Measurements from ENCODE around the gene YTHDC1. TPM values are rescaled to one million over a fixed set of nuclear protein-coding genes. Genes with fewer than 3 reads are reported as not detected.

Gene YTHDC1
- total and polyA plus RNA-seq, 5 donors from 2014 or later = 24.6 to 328 (median 29.5) TPM

GRCh38 chr4:68338625-68339024 is 11.3 kb downstream of the YTHDC1 start:
- Histone ChIP-seq H3K9me3 (ENCODE audit: control insufficient read depth in 2 of 2, low read length in 2 of 2) (no peaks in the 10 kb centered on the region), H3K27me3 (ENCODE audit: control insufficient read depth, insufficient read depth, low read length) (no peaks in the 10 kb centered on the region), H3K4me1 (ENCODE audit: control insufficient read depth, insufficient read depth, low read length, poor library complexity, severe bottlenecking) (peaks cover 50% of the 10 kb centered on the region), H3K36me3 (ENCODE audit: control insufficient read depth, insufficient read depth, low read length) (peaks cover 51% of the 10 kb centered on the region), H3K4me3 (ENCODE audit: low read depth, low read length) (peak overlapping the region; percentile 39), H3K27ac (ENCODE audit: insufficient read depth, low read length, poor library complexity, severe bottlenecking) (no peak overlapping the region)
- Mint-ChIP-seq H3K4me3 (peak overlapping the region in 2 of 4 donors; percentile 42 to 59), H3K27me3 (no peaks in the 10 kb centered on the region), H3K4me1 (peaks cover 51 to 80% (median 60%) of the 10 kb centered on the region in 4 donors), H3K9me3 (no peaks in the 10 kb centered on the region), H3K27ac (peak overlapping the region in 1 of 3 donors; percentile 32), H3K36me3 (peaks cover 38% of the 10 kb centered on the region)
- ATAC-seq (ENCODE audit: low read depth in 2 of 2) (no peak), DNase-seq (no peak)

- H3K9me3 Mint-ChIP-seq = no peaks in the 10 kb centered on the region
- no peak overlapping the region for H3K4me3 Mint-ChIP-seq
- no peaks in the 10 kb centered on the region for H3K27me3 Mint-ChIP-seq
- peaks cover 59 to 77% (median 66%) of the 10 kb centered on the region in 4 donors for H3K4me1 Mint-ChIP-seq
- ATAC-seq (ENCODE audit: low read depth in 2 of 2) (no peak), DNase-seq (no peak)
- Histone ChIP-seq H3K4me1 (ENCODE audit: control insufficient read depth, insufficient read depth, low read length, poor library complexity, severe bottlenecking) (peaks cover 42% of the 10 kb centered on the region), H3K36me3 (ENCODE audit: control insufficient read depth, insufficient read depth, low read length) (peaks cover 62% of the 10 kb centered on the region), H3K27me3 (ENCODE audit: control insufficient read depth, insufficient read depth, low read length) (no peaks in the 10 kb centered on the region), H3K9me3 (ENCODE audit: control insufficient read depth in 2 of 2, low read length in 2 of 2) (no peaks in the 10 kb centered on the region), H3K4me3 (ENCODE audit: low read depth, low read length) (no peak overlapping the region), H3K27ac (ENCODE audit: insufficient read depth, low read length, poor library complexity, severe bottlenecking) (no peak overlapping the region)
- H3K27ac Mint-ChIP-seq = peak overlapping the region in 2 of 3 donors; percentile 23 to 54
- peaks cover 49% of the 10 kb centered on the region for H3K36me3 Mint-ChIP-seq
Observed at GRCh38 chr4:68337522-68337921, 12.4 kb downstream of the YTHDC1 start.

- Mint-ChIP-seq H3K9me3 (no peaks in the 10 kb centered on the region), H3K4me1 (peaks cover 60 to 78% (median 67%) of the 10 kb centered on the region in 4 donors), H3K27ac (peak overlapping the region in 2 of 3 donors; percentile 23 to 54), H3K4me3 (no peak overlapping the region), H3K36me3 (peaks cover 51% of the 10 kb centered on the region), H3K27me3 (no peaks in the 10 kb centered on the region)
- ATAC-seq (ENCODE audit: low read depth in 2 of 2) = no peak
- DNase-seq = no peak
- Histone ChIP-seq H3K4me3 (ENCODE audit: low read depth, low read length) (no peak overlapping the region), H3K36me3 (ENCODE audit: control insufficient read depth, insufficient read depth, low read length) (peaks cover 64% of the 10 kb centered on the region), H3K9me3 (ENCODE audit: control insufficient read depth in 2 of 2, low read length in 2 of 2) (no peaks in the 10 kb centered on the region), H3K4me1 (ENCODE audit: control insufficient read depth, insufficient read depth, low read length, poor library complexity, severe bottlenecking) (peaks cover 37% of the 10 kb centered on the region), H3K27ac (ENCODE audit: insufficient read depth, low read length, poor library complexity, severe bottlenecking) (no peak overlapping the region), H3K27me3 (ENCODE audit: control insufficient read depth, insufficient read depth, low read length) (no peaks in the 10 kb centered on the region)
Observed at GRCh38 chr4:68337004-68337403, 12.9 kb downstream of the YTHDC1 start.

GRCh38 chr4:68336530-68336929 is 13.4 kb downstream of the YTHDC1 start:
- peaks cover 66% of the 10 kb centered on the region for H3K36me3 ChIP-seq (ENCODE audit: control insufficient read depth, insufficient read depth, low read length)
- no peak overlapping the region for H3K4me3 ChIP-seq (ENCODE audit: low read depth, low read length)
- no peaks in the 10 kb centered on the region for H3K9me3 Mint-ChIP-seq
- peak overlapping the region in 2 of 3 donors; percentile 14 to 54 for H3K27ac Mint-ChIP-seq
- H3K9me3 ChIP-seq (ENCODE audit: control insufficient read depth in 2 of 2, low read length in 2 of 2) = no peaks in the 10 kb centered on the region
- H3K27ac ChIP-seq (ENCODE audit: insufficient read depth, low read length, poor library complexity, severe bottlenecking) = no peak overlapping the region
- H3K4me1 ChIP-seq (ENCODE audit: control insufficient read depth, insufficient read depth, low read length, poor library complexity, severe bottlenecking) = peaks cover 34% of the 10 kb centered on the region
- no peaks in the 10 kb centered on the region for H3K27me3 Mint-ChIP-seq
- H3K4me1 Mint-ChIP-seq = peaks cover 57 to 74% (median 65%) of the 10 kb centered on the region in 4 donors
- DNase-seq = no peak
- H3K36me3 Mint-ChIP-seq = peaks cover 51% of the 10 kb centered on the region
- no peak for ATAC-seq (ENCODE audit: low read depth in 2 of 2)
- H3K27me3 ChIP-seq (ENCODE audit: control insufficient read depth, insufficient read depth, low read length) = no peaks in the 10 kb centered on the region
- peak overlapping the region in 1 of 4 donors; percentile 9 for H3K4me3 Mint-ChIP-seq

- Mint-ChIP-seq H3K36me3 (peaks cover 45% of the 10 kb centered on the region), H3K4me3 (no peak overlapping the region), H3K27me3 (no peaks in the 10 kb centered on the region), H3K4me1 (peaks cover 7 to 15% (median 12%) of the 10 kb centered on the region in 4 donors), H3K27ac (peak overlapping the region in 1 of 3 donors; percentile 23), H3K9me3 (peaks cover 0 to 1% (median 0%) of the 10 kb centered on the region in 7 donors)
- Histone ChIP-seq H3K27me3 (ENCODE audit: control insufficient read depth, insufficient read depth, low read length) (no peaks in the 10 kb centered on the region), H3K4me1 (ENCODE audit: control insufficient read depth, insufficient read depth, low read length, poor library complexity, severe bottlenecking) (no peaks in the 10 kb centered on the region), H3K9me3 (ENCODE audit: control insufficient read depth in 2 of 2, low read length in 2 of 2) (no peaks in the 10 kb centered on the region), H3K4me3 (ENCODE audit: low read depth, low read length) (no peak overlapping the region), H3K27ac (ENCODE audit: insufficient read depth, low read length, poor library complexity, severe bottlenecking) (no peak overlapping the region), H3K36me3 (ENCODE audit: control insufficient read depth, insufficient read depth, low read length) (peaks cover 87% of the 10 kb centered on the region)
- ATAC-seq (ENCODE audit: low read depth in 2 of 2) = no peak
- no peak for DNase-seq
Observed at GRCh38 chr4:68326141-68326540, 23.7 kb downstream of the YTHDC1 start.

GRCh38 chr4:68324519-68325262 is 25.2 kb downstream of the YTHDC1 start:
- Mint-ChIP-seq H3K36me3 (peaks cover 43% of the 10 kb centered on the region), H3K4me1 (peaks cover 8 to 15% (median 12%) of the 10 kb centered on the region in 4 donors), H3K27ac (no peak overlapping the region), H3K9me3 (peaks cover 0 to 1% (median 0%) of the 10 kb centered on the region in 7 donors), H3K4me3 (no peak overlapping the region), H3K27me3 (no peaks in the 10 kb centered on the region)
- Histone ChIP-seq H3K36me3 (ENCODE audit: control insufficient read depth, insufficient read depth, low read length) (peaks cover 76% of the 10 kb centered on the region), H3K9me3 (ENCODE audit: control insufficient read depth in 2 of 2, low read length in 2 of 2) (no peaks in the 10 kb centered on the region), H3K4me1 (ENCODE audit: control insufficient read depth, insufficient read depth, low read length, poor library complexity, severe bottlenecking) (no peaks in the 10 kb centered on the region), H3K27ac (ENCODE audit: insufficient read depth, low read length, poor library complexity, severe bottlenecking) (no peak overlapping the region), H3K4me3 (ENCODE audit: low read depth, low read length) (no peak overlapping the region), H3K27me3 (ENCODE audit: control insufficient read depth, insufficient read depth, low read length) (no peaks in the 10 kb centered on the region)
- DNase-seq (no peak), ATAC-seq (ENCODE audit: low read depth in 2 of 2) (no peak)

- peaks cover 11 to 22% (median 13%) of the 10 kb centered on the region in 4 donors for H3K4me1 Mint-ChIP-seq
- peaks cover 85% of the 10 kb centered on the region for H3K36me3 ChIP-seq (ENCODE audit: control insufficient read depth, insufficient read depth, low read length)
- H3K36me3 Mint-ChIP-seq = peaks cover 39% of the 10 kb centered on the region
- H3K4me1 ChIP-seq (ENCODE audit: control insufficient read depth, insufficient read depth, low read length, poor library complexity, severe bottlenecking) = no peaks in the 10 kb centered on the region
- no peaks in the 10 kb centered on the region for H3K9me3 ChIP-seq (ENCODE audit: control insufficient read depth in 2 of 2, low read length in 2 of 2)
- H3K27me3 Mint-ChIP-seq = no peaks in the 10 kb centered on the region
- H3K9me3 Mint-ChIP-seq = no peaks in the 10 kb centered on the region
- ATAC-seq (ENCODE audit: low read depth in 2 of 2) = no peak
- H3K4me3 ChIP-seq (ENCODE audit: low read depth, low read length) = no peak overlapping the region
- no peak overlapping the region for H3K4me3 Mint-ChIP-seq
- peak in 1 of 3 donors; percentile 5 for DNase-seq
- H3K27ac ChIP-seq (ENCODE audit: insufficient read depth, low read length, poor library complexity, severe bottlenecking) = peak overlapping the region; percentile 15
- no peaks in the 10 kb centered on the region for H3K27me3 ChIP-seq (ENCODE audit: control insufficient read depth, insufficient read depth, low read length)
- peak overlapping the region in 2 of 3 donors; percentile 9 to 35 for H3K27ac Mint-ChIP-seq
Observed at GRCh38 chr4:68319040-68319439, 30.9 kb downstream of the YTHDC1 start.
